Body of pancreas (tissue), 4 donors: ENCODE measurements around the gene LCN9. TPM values are rescaled to one million over a fixed set of nuclear protein-coding genes. Genes with fewer than 3 reads are reported as not detected.

Source experiments
- ATAC-seq: fragments of 150-250 bp; one replicate; pipeline ENCODE4 v1.9.1; 2016
- DNase-seq, 4 donors: peaks; one replicate each; pipeline ENCODE4 v3.0.0-alpha.2; 2019
- H3K27ac ChIP-seq, 4 donors: fragments of 200-600 bp; sonication (generic); 1 replicate in 3 of 4; 2 replicates in 1 of 4; pipeline versions ENCODE4 v1.5.1 to v1.6.1; 2016 to 2019; ENCODE audit warnings: mild to moderate bottlenecking in 1 of 4, mixed read lengths in 1 of 4, moderate library complexity in 1 of 4
- H3K27me3 ChIP-seq, 2 donors: fragments of 200-600 bp; sonication (generic); one replicate each; pipeline ENCODE4 v1.6.0; 2016; ENCODE audit warnings: mild to moderate bottlenecking in 1 of 2
- H3K36me3 ChIP-seq, 2 donors: fragments of 200-600 bp; sonication (generic); replicated peaks in 1 of 2; 2 replicates each; pipeline ENCODE4 v1.5.1; 2016; ENCODE audit warnings: low read depth in 2 of 2; ENCODE audit not compliant: insufficient read depth in 1 of 2
- H3K4me1 ChIP-seq: fragments of 200-600 bp; sonication (generic); one replicate; pipeline ENCODE4 v1.6.0; 2016
- H3K4me3 ChIP-seq, 2 donors: fragments of 200-600 bp; sonication (generic); 1 replicate in 1 of 2; 2 replicates in 1 of 2; pipeline ENCODE4 v1.5.1; 2016 to 2019
- H3K9me3 ChIP-seq, 3 donors: fragments of 200-600 bp; sonication (generic); 1 replicate in 2 of 3; 2 replicates in 1 of 3; pipeline ENCODE4 v1.5.1; 2016
- CTCF ChIP-seq, 7 experiments: fragments of 450-650 bp in 4 of 7; fragments of 200-600 bp in 3 of 7; sonication (generic) in 3 of 7; IDR thresholded peaks; one replicate each; pipeline ENCODE4 v1.5.1; 2016 to 2019; ENCODE audit warnings: antibody characterized with exemption in 7 of 7
- POLR2A ChIP-seq, 3 donors: fragments of 450-650 bp; IDR thresholded peaks; one replicate each; pipeline ENCODE4 v1.6.1; 2016; ENCODE audit warnings: antibody characterized with exemption in 3 of 3, mild to moderate bottlenecking in 2 of 3
- WGBS, 2 donors: methylation state at CpG; one replicate each; pipeline ENCODE4 v1.1.5; 2017; 5-methylcytosine and 5-hydroxymethylcytosine counted together
- intact Hi-C: fragments of 100-400 bp; cut with DNase I; formaldehyde crosslinking; loops from one replicate; pipeline ENCODE4 v1.15.1; 2023
- total RNA-seq, 2 donors: library from RNA; depleted of rRNA; stranded (reverse); fragments of >200 nt; gene quantifications; one replicate each; pipeline ENCODE4 v1.1.0, GENCODE V29; 2016

The LCN9 gene
- total RNA-seq, 2 donors from 2014 or later = not detected

GRCh38 chr9:135706288-135706687 is 43.2 kb downstream of the LCN9 start:
- TF ChIP-seq CTCF (IDR thresholded peaks at IDR 0.05) = no peak
- TF ChIP-seq POLR2A (IDR thresholded peaks at IDR 0.05) = no peak
- intact Hi-C loops = loop anchor here (10.0 kb wide), 1 partner anchor 419 kb away; no protein-coding TSS in a partner anchor
- peaks cover 0 to 8% of the 10 kb centered on the region in 2 donors for H3K27me3 ChIP-seq
- H3K4me3 ChIP-seq = no peak overlapping the region
- peaks cover 14% of the 10 kb centered on the region for H3K4me1 ChIP-seq
- no peaks in the 10 kb centered on the region for H3K36me3 ChIP-seq
- WGBS, 2 donors = 20 to 63% methylated on average over 1 to 9 of the region's 9 CpGs
- no peak overlapping the region for H3K27ac ChIP-seq
- ATAC-seq (no peak), DNase-seq (no peak)
- H3K9me3 ChIP-seq = no peaks in the 10 kb centered on the region

- TF ChIP-seq CTCF (IDR thresholded peaks at IDR 0.05) (no peak), POLR2A (IDR thresholded peaks at IDR 0.05) (no peak)
- Histone ChIP-seq H3K36me3 (no peaks in the 10 kb centered on the region), H3K27ac (no peak overlapping the region), H3K4me1 (peaks cover 5% of the 10 kb centered on the region), H3K27me3 (peaks cover 0 to 5% of the 10 kb centered on the region in 2 donors), H3K4me3 (no peak overlapping the region), H3K9me3 (no peaks in the 10 kb centered on the region)
- 33% methylated on average over 23 of the region's 23 CpGs; no CpG with 5 or more reads in 1 of the 2 donors for WGBS, 2 donors
- DNase-seq (no peak), ATAC-seq (no peak)
- intact Hi-C loops = loop anchor here (10.0 kb wide), 1 partner anchor 417 kb away; no protein-coding TSS in a partner anchor
Measured at GRCh38 chr9:135707252-135708138, 44.4 kb downstream of the LCN9 start.

GRCh38 chr9:135708164-135708563 is 45.1 kb downstream of the LCN9 start:
- 70 to 71% methylated on average over 4 of the region's 4 CpGs for WGBS, 2 donors
- H3K4me1 ChIP-seq = peaks cover 5% of the 10 kb centered on the region
- DNase-seq (no peak), ATAC-seq (no peak)
- H3K36me3 ChIP-seq = no peaks in the 10 kb centered on the region
- intact Hi-C loops = loop anchor here (10.0 kb wide), 1 partner anchor 417 kb away; no protein-coding TSS in a partner anchor
- peaks cover 0 to 5% of the 10 kb centered on the region in 2 donors for H3K27me3 ChIP-seq
- H3K4me3 ChIP-seq = no peak overlapping the region
- no peak overlapping the region for H3K27ac ChIP-seq
- no peak for TF ChIP-seq POLR2A (IDR thresholded peaks at IDR 0.05)
- TF ChIP-seq CTCF (IDR thresholded peaks at IDR 0.05) = no peak
- H3K9me3 ChIP-seq = no peaks in the 10 kb centered on the region

DNA sequence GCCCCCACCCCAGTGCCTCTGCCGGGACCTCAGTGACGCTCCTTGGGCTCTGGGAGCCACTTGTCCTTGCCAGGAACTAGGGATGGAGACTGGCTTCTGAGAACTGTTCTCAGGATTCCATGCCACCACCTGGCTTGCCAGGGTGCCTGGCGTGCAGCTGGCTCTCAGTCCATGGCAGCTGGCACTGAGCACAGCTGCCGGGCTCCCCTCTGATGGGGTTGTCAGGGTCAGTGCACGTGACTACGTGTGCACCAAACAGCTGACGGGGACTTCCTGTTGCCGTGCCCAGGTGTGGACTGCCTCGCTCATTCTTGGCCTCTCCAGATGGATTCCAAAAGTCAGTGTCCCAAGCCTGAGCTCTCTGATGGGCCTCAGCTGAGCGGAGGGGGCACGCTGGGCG is 48.3 kb downstream of the LCN9 start:
- 58 to 80% methylated on average over 1 to 11 of the region's 12 CpGs for WGBS, 2 donors
- ATAC-seq (no peak), DNase-seq (no peak)
- no peaks in the 10 kb centered on the region for H3K27me3 ChIP-seq
- H3K9me3 ChIP-seq = no peaks in the 10 kb centered on the region
- intact Hi-C loops = no loop called here
- H3K27ac ChIP-seq = no peak overlapping the region
- no peak for TF ChIP-seq POLR2A (IDR thresholded peaks at IDR 0.05)
- TF ChIP-seq CTCF (IDR thresholded peaks at IDR 0.05) = no peak
- H3K36me3 ChIP-seq = no peaks in the 10 kb centered on the region
- no peak overlapping the region for H3K4me3 ChIP-seq
- no peaks in the 10 kb centered on the region for H3K4me1 ChIP-seq
